ENCODE results near the gene DIS3L2.

DIS3L2 gene

DNA sequence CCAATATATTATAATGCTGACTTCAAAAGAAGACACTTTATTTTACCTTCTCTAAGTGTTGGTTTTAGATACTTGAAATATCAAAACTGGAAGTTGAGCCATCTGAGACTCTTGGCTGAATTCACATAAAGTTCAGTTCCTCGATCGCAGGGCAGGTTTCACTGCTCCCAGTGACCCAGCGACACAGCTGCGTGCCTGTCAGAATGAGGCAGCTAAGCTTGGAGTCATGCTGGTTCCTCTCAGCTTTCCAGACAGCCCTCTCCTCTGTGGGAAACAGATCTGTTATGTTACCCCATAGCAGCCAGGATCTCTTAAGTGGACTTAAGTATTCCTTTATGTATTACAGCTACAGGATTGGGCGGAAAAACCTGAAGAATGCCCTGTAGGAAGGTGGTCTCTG lies 274.2 kb downstream of the DIS3L2 start:
- Mint-ChIP-seq H3K4me1 (ENCODE audit: low read depth) (peaks cover 5% of the 10 kb centered on the region), H3K27ac (no peak overlapping the region), H3K4me3 (no peak overlapping the region), H3K9me3 (no peaks in the 10 kb centered on the region), H3K27me3 (no peaks in the 10 kb centered on the region), H3K36me3 (ENCODE audit: low read depth) (peaks cover 23% of the 10 kb centered on the region)
- intact Hi-C loops (cut with micrococcal nuclease): no loop called here

- H3K27ac Mint-ChIP-seq: no peak overlapping the region
- no peaks in the 10 kb centered on the region for H3K27me3 Mint-ChIP-seq
- intact Hi-C loops (cut with micrococcal nuclease): no loop called here
- no peaks in the 10 kb centered on the region for H3K9me3 Mint-ChIP-seq
- H3K4me1 Mint-ChIP-seq (ENCODE audit: low read depth): peaks cover 5% of the 10 kb centered on the region
- peaks cover 28% of the 10 kb centered on the region for H3K36me3 Mint-ChIP-seq (ENCODE audit: low read depth)
- H3K4me3 Mint-ChIP-seq: no peak overlapping the region
These were observed 274.7 kb downstream of the DIS3L2 start for GRCh38 chr2:232236200-232236599.

GRCh38 chr2:232237464-232237863 lies 276.0 kb downstream of the DIS3L2 start:
- no peak overlapping the region for H3K27ac Mint-ChIP-seq
- H3K27me3 Mint-ChIP-seq: no peaks in the 10 kb centered on the region

GRCh38 chr2:232238108-232238507 lies 276.6 kb downstream of the DIS3L2 start:
- Mint-ChIP-seq H3K36me3 (ENCODE audit: low read depth) (peaks cover 29% of the 10 kb centered on the region), H3K4me1 (ENCODE audit: low read depth) (peaks cover 5% of the 10 kb centered on the region), H3K27ac (no peak overlapping the region), H3K4me3 (no peak overlapping the region), H3K27me3 (no peaks in the 10 kb centered on the region), H3K9me3 (no peaks in the 10 kb centered on the region)
- intact Hi-C loops (cut with micrococcal nuclease): no loop called here

More at GRCh38 chr2:232237464-232237863, 276.0 kb downstream of the DIS3L2 start:
- H3K9me3 Mint-ChIP-seq: no peaks in the 10 kb centered on the region
- intact Hi-C loops (cut with micrococcal nuclease): no loop called here
- H3K4me3 Mint-ChIP-seq: no peak overlapping the region
- peaks cover 29% of the 10 kb centered on the region for H3K36me3 Mint-ChIP-seq (ENCODE audit: low read depth)
- H3K4me1 Mint-ChIP-seq (ENCODE audit: low read depth): peaks cover 5% of the 10 kb centered on the region

DNA sequence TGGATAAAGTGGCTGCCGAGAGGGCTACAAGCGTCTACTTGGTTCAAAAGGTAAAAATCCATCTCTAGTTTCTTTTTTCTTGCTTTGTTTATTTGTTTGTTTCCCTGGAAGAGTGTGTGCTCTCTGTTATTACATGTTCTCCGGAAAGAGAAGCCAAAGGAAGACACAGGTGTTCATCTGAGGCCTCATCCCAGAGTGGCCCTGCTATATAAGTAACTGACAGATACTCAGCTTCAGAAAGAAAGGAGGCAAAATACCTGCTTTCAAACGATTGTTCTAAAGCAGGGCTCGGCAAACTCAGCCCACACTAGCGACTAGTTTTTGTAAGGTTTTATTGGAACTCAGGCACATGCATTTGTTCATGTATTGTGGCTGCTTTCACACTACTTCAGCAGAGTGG lies 277.1 kb downstream of the DIS3L2 start:
- Mint-ChIP-seq H3K4me1 (ENCODE audit: low read depth) (peaks cover 5% of the 10 kb centered on the region), H3K27me3 (no peaks in the 10 kb centered on the region), H3K4me3 (no peak overlapping the region), H3K36me3 (ENCODE audit: low read depth) (peaks cover 29% of the 10 kb centered on the region), H3K9me3 (no peaks in the 10 kb centered on the region), H3K27ac (no peak overlapping the region)
- intact Hi-C loops (cut with micrococcal nuclease): no loop called here

DNA sequence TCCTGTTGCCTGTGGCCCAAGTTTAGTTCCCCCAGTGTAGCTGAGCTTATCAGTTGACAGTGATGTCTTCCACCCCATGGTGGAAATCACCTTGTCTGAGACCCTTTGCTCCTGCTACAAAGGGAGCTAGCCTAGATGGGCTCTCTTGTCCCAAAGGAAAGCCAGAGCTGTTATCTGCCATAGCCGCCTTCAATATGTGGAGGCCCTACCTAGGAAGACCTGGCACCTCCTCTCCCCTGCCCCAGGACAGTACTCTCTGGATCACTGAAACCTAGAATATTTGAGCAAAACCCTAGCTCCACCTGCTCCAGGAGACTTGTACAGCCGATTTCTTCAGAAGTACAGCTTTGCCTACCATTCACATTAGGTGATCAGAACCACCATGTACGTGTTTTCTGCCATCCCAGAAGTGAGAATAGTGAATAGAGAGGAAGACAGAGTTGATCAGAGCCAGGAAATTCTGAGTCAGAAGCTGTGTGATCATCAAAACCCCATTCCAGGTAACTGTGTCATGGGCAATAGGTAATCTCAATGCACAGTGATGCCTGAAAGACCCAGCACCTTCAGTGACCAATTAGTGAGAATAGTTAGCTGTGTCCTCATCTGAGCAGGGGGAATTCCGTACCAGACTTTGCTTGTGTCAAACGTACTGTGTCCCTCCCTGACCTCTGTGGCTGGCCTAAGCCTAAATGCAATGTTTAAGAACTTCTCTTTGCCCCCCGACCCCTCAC lies 278.6 kb downstream of the DIS3L2 start:
- Mint-ChIP-seq H3K27ac (no peak overlapping the region), H3K9me3 (no peaks in the 10 kb centered on the region), H3K4me3 (no peak overlapping the region), H3K4me1 (ENCODE audit: low read depth) (peaks cover 5% of the 10 kb centered on the region), H3K27me3 (no peaks in the 10 kb centered on the region), H3K36me3 (ENCODE audit: low read depth) (peaks cover 29% of the 10 kb centered on the region)
- intact Hi-C loops (cut with micrococcal nuclease): no loop called here

DNA sequence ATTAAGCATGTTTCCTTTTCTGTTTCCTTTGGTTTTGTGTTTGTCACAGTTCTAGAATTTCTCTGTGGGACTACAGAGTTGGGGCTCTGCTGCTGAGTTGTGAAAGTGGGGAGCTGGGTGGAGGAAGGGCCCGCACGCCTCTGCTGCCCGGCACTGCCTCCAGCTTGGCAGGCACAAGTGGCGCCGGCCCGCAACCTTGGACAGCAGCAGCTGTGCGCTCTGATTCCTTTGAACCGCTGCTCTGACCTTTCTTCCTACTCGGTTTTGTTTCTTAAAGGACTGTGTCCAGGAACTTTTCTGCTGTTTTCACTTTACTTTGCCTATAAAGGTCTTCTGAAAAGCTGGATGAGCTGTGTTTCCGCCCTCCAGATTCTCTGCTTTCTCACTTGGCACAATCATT lies 279.4 kb downstream of the DIS3L2 start:
- Mint-ChIP-seq H3K27ac (no peak overlapping the region), H3K9me3 (no peaks in the 10 kb centered on the region), H3K27me3 (no peaks in the 10 kb centered on the region), H3K4me1 (ENCODE audit: low read depth) (peaks cover 5% of the 10 kb centered on the region), H3K36me3 (ENCODE audit: low read depth) (peaks cover 29% of the 10 kb centered on the region), H3K4me3 (no peak overlapping the region)
- intact Hi-C loops (cut with micrococcal nuclease): no loop called here

- Mint-ChIP-seq H3K36me3 (ENCODE audit: low read depth) (peaks cover 29% of the 10 kb centered on the region), H3K4me1 (ENCODE audit: low read depth) (peaks cover 5% of the 10 kb centered on the region), H3K27me3 (no peaks in the 10 kb centered on the region), H3K9me3 (no peaks in the 10 kb centered on the region), H3K27ac (no peak overlapping the region), H3K4me3 (no peak overlapping the region)
- intact Hi-C loops (cut with micrococcal nuclease): no loop called here
These were observed 280.8 kb downstream of the DIS3L2 start for GRCh38 chr2:232242316-232242715.

DNA sequence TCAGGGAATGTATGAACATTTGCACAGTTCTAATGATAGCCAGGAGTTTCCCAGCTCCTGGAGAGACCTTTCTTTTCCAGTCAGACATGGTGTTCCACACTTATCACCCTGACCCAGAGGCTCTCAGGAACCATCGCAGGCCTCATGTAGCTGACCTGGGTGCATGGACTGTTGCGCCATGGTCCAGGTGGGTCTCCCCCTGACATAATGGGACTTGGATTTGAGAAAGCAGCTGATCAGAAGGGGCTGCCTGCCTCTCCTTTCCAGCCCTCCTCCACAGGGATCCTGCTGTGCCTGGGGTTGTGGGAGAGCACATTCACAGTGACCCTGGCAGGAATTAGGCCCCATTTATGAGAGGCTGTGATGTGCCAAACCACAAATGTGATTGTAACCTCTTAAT lies 283.6 kb downstream of the DIS3L2 start:
- H3K36me3 Mint-ChIP-seq (ENCODE audit: low read depth): peaks cover 23% of the 10 kb centered on the region
- no peak overlapping the region for H3K27ac Mint-ChIP-seq
- H3K4me3 Mint-ChIP-seq: no peak overlapping the region
- H3K9me3 Mint-ChIP-seq: no peaks in the 10 kb centered on the region
- intact Hi-C loops (cut with micrococcal nuclease): no loop called here
- H3K27me3 Mint-ChIP-seq: no peaks in the 10 kb centered on the region
- H3K4me1 Mint-ChIP-seq (ENCODE audit: low read depth): no peaks in the 10 kb centered on the region

DNA sequence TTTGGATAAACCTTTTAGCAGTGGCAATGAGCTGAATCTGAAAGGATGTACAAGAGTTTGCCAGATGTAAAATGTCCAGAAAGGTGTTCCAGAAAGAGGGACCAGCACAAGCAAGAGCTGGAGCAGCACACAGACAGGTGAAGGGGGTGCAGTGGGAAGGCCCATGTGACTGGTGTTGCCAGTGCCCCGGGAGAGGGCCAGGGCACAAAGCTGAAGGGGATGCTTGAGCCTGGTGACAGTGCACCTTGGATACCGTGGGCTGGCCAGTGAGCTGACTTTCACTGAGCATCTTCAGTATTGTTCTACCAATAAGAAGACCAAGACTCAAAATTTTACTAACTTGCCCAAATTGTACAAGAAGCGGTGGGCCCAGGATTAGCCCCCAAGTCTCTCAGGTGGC lies 284.7 kb downstream of the DIS3L2 start:
- Mint-ChIP-seq H3K9me3 (no peaks in the 10 kb centered on the region), H3K27ac (no peak overlapping the region)
- intact Hi-C loops (cut with micrococcal nuclease): no loop called here

DNA sequence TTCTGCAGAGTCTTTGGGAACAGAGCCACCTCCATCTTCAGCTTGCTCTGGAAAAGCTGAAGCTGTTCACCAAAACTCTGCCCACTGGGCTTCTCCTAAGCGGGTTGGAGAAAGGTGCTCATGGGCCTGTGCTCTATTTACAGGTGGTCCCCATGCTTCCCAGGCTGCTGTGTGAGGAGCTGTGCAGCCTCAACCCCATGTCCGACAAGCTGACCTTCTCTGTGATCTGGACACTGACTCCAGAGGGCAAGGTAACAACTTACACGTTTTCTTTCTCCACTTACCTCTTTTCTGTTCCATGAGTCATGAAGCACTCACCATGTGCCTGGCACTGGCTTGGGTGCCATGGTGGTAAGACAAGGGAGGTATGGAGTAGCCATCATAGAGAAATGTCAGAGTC lies 287.6 kb downstream of the DIS3L2 start:
- Mint-ChIP-seq H3K27ac (no peak overlapping the region), H3K4me1 (ENCODE audit: low read depth) (no peaks in the 10 kb centered on the region), H3K4me3 (no peak overlapping the region), H3K27me3 (no peaks in the 10 kb centered on the region), H3K9me3 (no peaks in the 10 kb centered on the region), H3K36me3 (ENCODE audit: low read depth) (peaks cover 35% of the 10 kb centered on the region)
- intact Hi-C loops (cut with micrococcal nuclease): no loop called here

More for the DNA sequence above, 284.7 kb downstream of the DIS3L2 start:
- no peaks in the 10 kb centered on the region for H3K27me3 Mint-ChIP-seq
- peaks cover 22% of the 10 kb centered on the region for H3K36me3 Mint-ChIP-seq (ENCODE audit: low read depth)
- no peak overlapping the region for H3K4me3 Mint-ChIP-seq
- H3K4me1 Mint-ChIP-seq (ENCODE audit: low read depth): no peaks in the 10 kb centered on the region

GRCh38 chr2:232250246-232251175 lies 289.0 kb downstream of the DIS3L2 start:
- Mint-ChIP-seq H3K4me3 (no peak overlapping the region), H3K27ac (no peak overlapping the region), H3K9me3 (no peaks in the 10 kb centered on the region), H3K4me1 (ENCODE audit: low read depth) (no peaks in the 10 kb centered on the region), H3K27me3 (no peaks in the 10 kb centered on the region), H3K36me3 (ENCODE audit: low read depth) (peaks cover 42% of the 10 kb centered on the region)
- intact Hi-C loops (cut with micrococcal nuclease): no loop called here

DNA sequence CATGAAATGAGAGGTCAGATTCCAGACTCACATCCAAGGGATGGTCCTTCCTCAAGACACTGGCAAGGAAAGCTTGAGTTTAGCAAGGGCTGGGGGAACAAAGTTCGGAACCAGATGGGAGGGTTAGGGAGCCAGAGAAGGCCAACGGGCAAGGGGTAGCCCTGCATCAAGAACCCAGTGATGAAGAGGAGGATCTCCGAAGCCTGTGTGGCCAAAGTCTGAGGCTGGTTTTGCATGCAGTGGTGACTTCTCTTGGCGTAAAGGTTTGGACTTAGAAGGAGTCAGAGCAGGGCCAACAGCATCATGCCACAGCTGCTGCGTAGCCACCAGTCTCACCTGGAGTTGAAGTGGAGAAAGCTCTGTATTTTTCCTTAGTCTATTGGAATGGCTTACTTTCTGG lies 293.5 kb downstream of the DIS3L2 start:
- peaks cover 43% of the 10 kb centered on the region for H3K36me3 Mint-ChIP-seq (ENCODE audit: low read depth)
- H3K27me3 Mint-ChIP-seq: no peaks in the 10 kb centered on the region
- intact Hi-C loops (cut with micrococcal nuclease): no loop called here
- H3K27ac Mint-ChIP-seq: no peak overlapping the region
- H3K4me1 Mint-ChIP-seq (ENCODE audit: low read depth): no peaks in the 10 kb centered on the region
- H3K4me3 Mint-ChIP-seq: no peak overlapping the region
- no peaks in the 10 kb centered on the region for H3K9me3 Mint-ChIP-seq

GRCh38 chr2:232260075-232260474 lies 298.6 kb downstream of the DIS3L2 start:
- intact Hi-C loops (cut with micrococcal nuclease): no loop called here
- Mint-ChIP-seq H3K4me1 (ENCODE audit: low read depth) (no peaks in the 10 kb centered on the region), H3K27me3 (no peaks in the 10 kb centered on the region), H3K4me3 (no peak overlapping the region), H3K9me3 (no peaks in the 10 kb centered on the region), H3K27ac (no peak overlapping the region), H3K36me3 (ENCODE audit: low read depth) (peaks cover 55% of the 10 kb centered on the region)
